Tongue (tissue), 2 donors: ENCODE measurements around the gene NOX5. TPM values are rescaled to one million over a fixed set of nuclear protein-coding genes. Genes with fewer than 3 reads are reported as not detected.
"Not testable (repeated sequence)": the region's sequence is repeated elsewhere in the genome, so short reads cannot be mapped to it uniquely, and the experiment has no call there.

Experiments used
- DNase-seq: peaks from one replicate; pipeline ENCODE4 v3.0.0-alpha.2; 2015
- total RNA-seq: library from RNA; depleted of rRNA; stranded (reverse); fragments of >200 nt; gene quantifications from one replicate; pipeline ENCODE4 v1.2.3, GENCODE V29; 2014

NOX5 gene
- total RNA-seq, 1 donor from 2014 or later, result not detected

DNA sequence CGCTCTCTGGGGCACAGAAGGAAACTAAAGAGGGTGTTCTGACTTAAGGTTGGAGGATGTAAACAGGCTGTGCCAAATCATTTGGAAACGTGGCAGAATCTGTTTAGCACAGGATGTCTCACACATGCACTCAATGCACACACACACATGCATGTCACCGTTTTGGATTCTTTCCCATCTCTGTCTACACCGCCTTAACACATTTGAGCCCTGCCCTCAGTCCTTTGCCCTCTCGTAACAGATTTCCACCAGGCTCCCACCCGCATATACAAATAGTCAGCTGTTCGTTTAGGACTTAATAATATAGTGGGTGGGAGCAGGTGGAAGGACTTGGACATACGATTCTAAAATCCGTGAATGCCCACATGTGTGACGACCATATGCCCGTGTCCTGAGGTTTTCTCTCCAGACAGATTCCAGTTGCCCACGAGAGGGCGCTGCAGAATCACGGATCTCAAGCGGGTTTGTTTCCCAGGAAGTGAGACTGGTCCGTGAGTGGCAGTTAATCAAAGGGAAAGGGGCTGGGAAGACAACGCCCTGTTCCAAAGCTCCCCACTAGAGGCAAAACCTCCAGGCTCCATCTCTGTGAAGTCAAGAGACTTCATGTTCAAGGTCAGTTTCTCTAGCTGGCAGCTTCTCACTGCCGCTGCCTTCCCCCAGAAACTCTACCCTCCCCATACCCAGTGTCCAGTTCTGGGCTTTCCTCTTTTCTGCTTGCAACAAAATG is 44.5 kb downstream of the NOX5 start:
- DNase-seq, result peak; percentile 97

GRCh38 chr15:69059557-69059943 is 45.1 kb downstream of the NOX5 start:
- no peak for DNase-seq

GRCh38 chr15:69060041-69060481 is 45.6 kb downstream of the NOX5 start:
- peak; percentile 69 for DNase-seq

- DNase-seq, result no peak
Observed at GRCh38 chr15:69060744-69061143, 46.2 kb downstream of the NOX5 start.

- no peak for DNase-seq
Observed at GRCh38 chr15:69061414-69061842, 46.9 kb downstream of the NOX5 start.

DNA sequence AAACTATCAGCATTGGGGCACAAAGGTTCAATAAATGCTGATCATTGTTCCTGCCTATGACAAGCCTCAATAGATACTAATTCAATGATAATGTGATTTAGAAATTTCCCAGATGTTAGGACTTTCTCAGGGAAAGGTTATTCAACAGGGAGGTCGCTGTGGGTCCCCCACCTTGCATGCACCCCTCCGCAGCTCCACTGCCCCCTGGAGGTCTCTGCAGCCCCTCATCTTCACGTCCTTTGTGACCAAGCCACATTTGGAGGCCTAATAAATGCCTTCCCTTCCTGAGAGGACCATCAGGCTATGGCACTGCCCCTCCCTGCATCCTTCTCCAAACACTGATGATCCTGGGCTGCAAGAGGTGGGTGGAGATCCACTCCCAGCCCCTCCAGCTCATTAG is 50.2 kb downstream of the NOX5 start:
- no peak for DNase-seq

DNA sequence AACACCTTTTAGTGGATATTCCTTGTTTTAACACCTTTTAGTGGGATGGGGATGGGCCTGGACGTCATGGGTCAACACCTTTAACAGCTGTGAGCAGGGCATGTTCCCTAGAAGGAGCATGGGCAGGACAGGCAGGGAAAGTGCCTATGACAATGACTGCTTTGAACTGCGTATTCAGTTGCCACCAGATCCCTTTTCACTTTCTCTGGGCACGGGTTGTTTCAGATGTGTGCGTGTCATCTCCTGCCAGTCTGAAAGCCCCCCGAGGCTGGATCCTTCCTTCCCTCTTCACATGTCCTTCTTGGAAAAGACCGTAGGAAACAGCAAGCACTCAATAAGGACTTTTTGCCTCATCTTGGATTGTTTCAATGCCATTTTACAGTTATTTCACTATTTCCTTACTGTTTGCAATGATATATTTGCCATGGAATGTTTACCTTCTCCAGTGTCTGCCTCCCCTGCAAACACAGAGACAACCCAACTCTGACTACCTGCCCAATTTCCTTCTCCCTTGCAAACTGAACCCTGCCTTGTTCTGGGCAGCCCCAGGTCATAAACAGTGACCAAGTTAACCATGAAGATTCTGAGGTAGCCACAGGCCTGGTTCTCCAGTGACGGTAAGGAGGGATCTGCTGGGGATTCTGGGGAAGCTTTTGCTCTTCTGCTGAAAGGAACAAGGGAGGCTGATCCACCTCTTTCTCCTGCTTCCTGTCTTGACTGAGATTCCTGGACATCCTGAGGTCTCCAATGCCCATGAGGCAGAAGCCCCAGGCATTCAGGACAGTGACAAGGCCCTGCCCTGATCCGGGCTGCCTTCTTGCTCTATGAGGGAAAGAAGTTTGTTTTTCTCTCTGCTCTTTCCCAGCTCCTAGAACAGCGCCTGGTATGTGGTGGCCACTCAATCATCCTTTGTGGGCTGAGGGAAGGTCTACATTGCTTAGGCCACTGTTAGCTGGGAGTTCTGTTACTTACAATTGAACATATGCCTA is 51.8 kb downstream of the NOX5 start:
- DNase-seq, result no peak

GRCh38 chr15:69067296-69067695 is 52.8 kb downstream of the NOX5 start:
- no peak for DNase-seq

DNA sequence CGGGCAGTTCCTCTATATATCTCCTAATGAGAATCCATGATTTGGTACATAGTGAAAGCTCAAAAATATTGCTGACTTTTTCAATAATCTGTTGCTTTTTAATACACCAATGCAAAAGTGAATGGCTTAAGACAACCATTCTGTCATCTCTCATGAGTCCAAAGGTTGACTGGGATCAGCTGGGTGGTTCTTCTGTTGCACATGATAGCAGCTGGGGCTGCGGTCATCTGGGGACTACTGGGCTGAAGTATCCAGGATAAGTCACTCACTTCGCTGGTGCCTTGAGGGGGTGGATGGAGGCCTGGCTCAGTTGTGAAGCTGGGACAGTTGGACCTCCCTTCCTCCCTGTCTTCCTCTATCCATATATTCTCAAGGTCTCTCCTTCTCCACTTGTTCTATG is 53.7 kb downstream of the NOX5 start:
- DNase-seq, result no peak

- DNase-seq, result not testable (repeated sequence)
Observed at GRCh38 chr15:69069290-69069689, 54.8 kb downstream of the NOX5 start.

GRCh38 chr15:69069996-69070395 is 55.5 kb downstream of the NOX5 start:
- no peak for DNase-seq

- DNase-seq, result no peak
Observed at GRCh38 chr15:69070396-69070795, 55.9 kb downstream of the NOX5 start.

GRCh38 chr15:69071260-69071659 is 56.8 kb downstream of the NOX5 start:
- no peak for DNase-seq

GRCh38 chr15:69072906-69073305 is 58.4 kb downstream of the NOX5 start:
- DNase-seq, result no peak

GRCh38 chr15:69074001-69074842 is 59.7 kb downstream of the NOX5 start:
- DNase-seq, result peak; percentile 85

- peak; percentile 56 for DNase-seq
Observed at GRCh38 chr15:69074843-69075224, 60.3 kb downstream of the NOX5 start.

DNA sequence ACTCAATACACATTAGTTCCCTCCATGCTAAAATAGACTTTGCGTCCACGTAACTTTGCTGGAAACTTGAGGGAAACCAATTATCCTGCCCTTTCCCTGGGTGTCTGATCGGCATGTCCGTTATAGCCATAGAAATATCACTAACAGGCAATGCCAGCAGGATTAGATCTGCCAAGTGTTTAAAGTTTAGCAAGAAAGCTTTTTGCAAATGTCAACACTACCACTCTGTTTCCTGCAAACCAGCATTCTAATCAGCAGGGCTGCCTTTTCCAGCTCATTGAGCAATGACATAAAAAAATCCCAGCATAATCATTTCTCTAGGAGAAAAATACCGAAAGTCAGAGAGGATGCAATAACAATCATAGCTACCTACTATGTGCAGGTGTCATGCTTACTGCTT is 60.9 kb downstream of the NOX5 start:
- no peak for DNase-seq

- DNase-seq, result no peak
Observed at GRCh38 chr15:69076756-69077155, 62.3 kb downstream of the NOX5 start.

DNA sequence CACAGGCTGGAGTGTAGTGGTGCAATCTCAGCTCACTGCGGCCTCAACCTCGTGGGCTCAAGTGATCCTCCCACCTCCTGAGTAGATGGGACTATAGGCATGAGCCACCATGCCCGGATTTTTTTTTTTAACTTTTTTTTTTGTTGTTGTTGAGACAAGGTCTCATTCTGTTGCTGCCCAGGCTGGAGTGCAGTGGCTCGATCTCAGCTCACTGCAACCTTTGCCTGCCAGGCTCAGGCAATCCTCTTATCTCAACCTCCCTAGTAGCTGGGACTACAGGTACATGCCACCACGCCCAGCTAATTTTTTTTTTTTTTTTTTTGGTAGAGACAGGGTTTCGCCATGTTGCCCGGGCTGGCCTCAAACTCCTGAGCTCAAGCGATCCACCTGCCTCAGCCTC is 64.1 kb downstream of the NOX5 start:
- no peak for DNase-seq

- peak; percentile 74 for DNase-seq
Observed at GRCh38 chr15:69080295-69081248, 66.1 kb downstream of the NOX5 start.
